ENCODE results near the gene HS3ST6.

DNA sequence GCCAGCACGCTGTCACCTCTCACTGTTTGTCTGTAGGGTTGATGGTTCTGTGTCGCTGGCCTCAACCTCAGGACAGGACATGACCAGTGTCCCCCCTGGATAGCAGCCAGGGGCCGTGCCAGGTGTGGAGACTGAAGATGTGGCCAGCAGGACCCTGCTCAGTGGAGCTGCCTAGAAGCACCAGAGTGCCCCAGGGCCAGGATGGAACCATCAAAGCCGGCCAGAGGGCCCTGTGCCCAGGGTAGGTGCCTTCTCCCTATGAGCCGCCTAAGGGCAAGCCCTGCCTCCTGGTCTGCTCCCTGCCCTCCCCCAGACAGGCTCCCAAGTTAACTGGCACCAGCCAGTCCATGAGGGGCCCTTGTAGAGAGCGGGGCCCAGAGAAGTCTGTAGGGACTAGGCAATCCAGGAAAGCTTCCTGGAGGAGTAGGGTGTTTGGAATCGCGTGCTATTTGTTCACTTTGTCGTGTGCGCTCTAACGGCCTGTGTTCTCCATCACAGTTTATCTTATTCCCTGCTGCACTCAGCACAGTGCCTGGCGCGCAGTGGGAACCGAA is 40.6 kb upstream of the HS3ST6 start:
- TF ChIP-seq, protein P1, sequence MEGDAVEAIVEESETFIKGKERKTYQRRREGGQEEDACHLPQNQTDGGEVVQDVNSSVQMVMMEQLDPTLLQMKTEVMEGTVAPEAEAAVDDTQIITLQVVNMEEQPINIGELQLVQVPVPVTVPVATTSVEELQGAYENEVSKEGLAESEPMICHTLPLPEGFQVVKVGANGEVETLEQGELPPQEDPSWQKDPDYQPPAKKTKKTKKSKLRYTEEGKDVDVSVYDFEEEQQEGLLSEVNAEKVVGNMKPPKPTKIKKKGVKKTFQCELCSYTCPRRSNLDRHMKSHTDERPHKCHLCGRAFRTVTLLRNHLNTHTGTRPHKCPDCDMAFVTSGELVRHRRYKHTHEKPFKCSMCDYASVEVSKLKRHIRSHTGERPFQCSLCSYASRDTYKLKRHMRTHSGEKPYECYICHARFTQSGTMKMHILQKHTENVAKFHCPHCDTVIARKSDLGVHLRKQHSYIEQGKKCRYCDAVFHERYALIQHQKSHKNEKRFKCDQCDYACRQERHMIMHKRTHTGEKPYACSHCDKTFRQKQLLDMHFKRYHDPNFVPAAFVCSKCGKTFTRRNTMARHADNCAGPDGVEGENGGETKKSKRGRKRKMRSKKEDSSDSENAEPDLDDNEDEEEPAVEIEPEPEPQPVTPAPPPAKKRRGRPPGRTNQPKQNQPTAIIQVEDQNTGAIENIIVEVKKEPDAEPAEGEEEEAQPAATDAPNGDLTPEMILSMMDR (IDR thresholded peaks at IDR 0.05) = no peak
- no peak for TF ChIP-seq POLR2A (IDR thresholded peaks at IDR 0.05)
